HepG2 (cell line): ENCODE measurements around the gene PGP. TPM values are rescaled to one million over a fixed set of nuclear protein-coding genes. Genes with fewer than 3 reads are reported as not detected.
A peak's percentile ranks its signal among the peaks of the same experiment; 100 is the strongest.

Source experiments
- ARNT2 ChIP-seq: sonication (generic); formaldehyde crosslinking; IDR thresholded peaks from 2 replicates; pipeline ENCODE4 v1.8.0; 2022; ENCODE audit warnings: mild to moderate bottlenecking, low read depth, missing genetic modification reagents, moderate library complexity
- ATRX ChIP-seq: sonication (generic); formaldehyde crosslinking; IDR thresholded peaks from 2 replicates; pipeline ENCODE4 v1.4.0; 2020; ENCODE audit warnings: missing genetic modification reagents, borderline replicate concordance
- BRCA1 ChIP-seq: sonication (generic); formaldehyde crosslinking; IDR thresholded peaks from 2 replicates; pipeline ENCODE4 v1.4.0; 2020; ENCODE audit warnings: missing genetic modification reagents
- CENPX ChIP-seq: sonication (generic); formaldehyde crosslinking; IDR thresholded peaks from 2 replicates; pipeline ENCODE4 v1.9.0; 2021; ENCODE audit warnings: mild to moderate bottlenecking, missing genetic modification reagents, moderate library complexity
- EED ChIP-seq: sonication (generic); formaldehyde crosslinking; IDR thresholded peaks from 2 replicates; pipeline ENCODE4 v1.5.0; 2020; ENCODE audit warnings: mild to moderate bottlenecking, missing genetic modification reagents
- GZF1 ChIP-seq: sonication (generic); formaldehyde crosslinking; IDR thresholded peaks from 2 replicates; pipeline ENCODE4 v1.5.1; 2020; ENCODE audit warnings: mild to moderate bottlenecking, missing genetic modification reagents
- IKZF4 ChIP-seq: sonication (generic); formaldehyde crosslinking; IDR thresholded peaks from 2 replicates; pipeline ENCODE4 v1.5.1; 2020; ENCODE audit warnings: borderline replicate concordance, mild to moderate bottlenecking, low read depth, missing genetic modification reagents; ENCODE audit errors: not compliant biosample characterization
- LBX2 ChIP-seq: sonication (generic); formaldehyde crosslinking; IDR thresholded peaks from 2 replicates; pipeline ENCODE4 v1.5.0; 2020; ENCODE audit warnings: missing genetic modification reagents, mild to moderate bottlenecking, borderline replicate concordance
- RARA ChIP-seq: IDR thresholded peaks from 2 replicates; pipeline ENCODE4 v1.6.1; 2016; ENCODE audit warnings: missing genetic modification reagents, missing compliant biosample characterization
- SNAPC2 ChIP-seq: sonication (generic); formaldehyde crosslinking; IDR thresholded peaks from 2 replicates; pipeline ENCODE4 v1.8.1; 2022; ENCODE audit warnings: mild to moderate bottlenecking, missing genetic modification reagents
- TIGD3 ChIP-seq: sonication (generic); formaldehyde crosslinking; IDR thresholded peaks from 2 replicates; pipeline ENCODE4 v1.5.1; 2020; ENCODE audit warnings: mild to moderate bottlenecking, missing genetic modification reagents, borderline replicate concordance
- ZBTB33 ChIP-seq: sonication (generic); formaldehyde crosslinking; IDR thresholded peaks from 2 replicates; pipeline ENCODE4 v1.4.0; 2020; ENCODE audit warnings: missing genetic modification reagents
- ZNF230 ChIP-seq: sonication (generic); formaldehyde crosslinking; IDR thresholded peaks from 2 replicates; pipeline ENCODE4 v1.4.0; 2020; ENCODE audit warnings: mild to moderate bottlenecking, missing genetic modification reagents
- ZNF337 ChIP-seq: sonication (generic); formaldehyde crosslinking; IDR thresholded peaks from 2 replicates; pipeline ENCODE4 v1.5.1; 2020; ENCODE audit warnings: missing genetic modification reagents, low read depth, mild to moderate bottlenecking, borderline replicate concordance
- ZNF557 ChIP-seq: sonication (generic); formaldehyde crosslinking; IDR thresholded peaks from 2 replicates; pipeline ENCODE4 v1.4.0; 2020; ENCODE audit warnings: missing genetic modification reagents
- ZNF770 ChIP-seq: sonication (generic); formaldehyde crosslinking; IDR thresholded peaks from 2 replicates; pipeline ENCODE4 v1.5.0; 2020; ENCODE audit warnings: mild to moderate bottlenecking, missing genetic modification reagents
- ZNF784 ChIP-seq: sonication (generic); formaldehyde crosslinking; IDR thresholded peaks from 2 replicates; pipeline ENCODE4 v1.5.1; 2020; ENCODE audit warnings: missing genetic modification reagents, mild to moderate bottlenecking, borderline replicate concordance
- ZSCAN22 ChIP-seq: sonication (generic); formaldehyde crosslinking; IDR thresholded peaks from 2 replicates; pipeline ENCODE4 v1.4.0; 2020; ENCODE audit warnings: mild to moderate bottlenecking, missing genetic modification reagents
- polyA plus RNA-seq, 8 experiments: library from polyadenylated mRNA; depleted of rRNA in 3 of 8; stranded (reverse) in 7 of 8; unstranded in 1 of 8; fragments of >200 nt; fragmentation: Illumina TruSeq in 4 of 8; extraction: Trizol in 4 of 8; gene quantifications; 2 replicates each; pipeline versions ENCODE4 v1.2.1 to v1.2.3, GENCODE V29; 2011 to 2016; ENCODE audit warnings: low read depth in 4 of 8, missing spikeins in 1 of 8, mixed read lengths in 1 of 8; ENCODE audit not compliant: insufficient read depth in 1 of 8
- total RNA-seq, 5 experiments: library from RNA; depleted of rRNA; stranded (reverse); fragments of >200 nt; fragmentation: Illumina TruSeq; extraction: Trizol; gene quantifications; 2 replicates each; pipeline ENCODE4 v1.2.3, GENCODE V29; 2016; ENCODE audit warnings: low read depth in 1 of 5
- TF ChIP-seq, protein P1 (sequence below), 2 experiments: sonication (generic) in 1 of 2; formaldehyde crosslinking in 1 of 2; IDR thresholded peaks; 2 replicates each; pipeline versions ENCODE4 v1.4.0 to v1.6.1; 2018 to 2020; ENCODE audit warnings: missing genetic modification reagents in 2 of 2, borderline replicate concordance in 1 of 2, low read depth in 1 of 2, mild to moderate bottlenecking in 1 of 2, missing biosample characterization in 1 of 2

PGP gene
- total and polyA plus RNA-seq, 2 of the 13 experiments (the other 11 are each of a cell fraction or from before 2014, with no cell fraction given): 7.3 to 18.3 TPM

DNA sequence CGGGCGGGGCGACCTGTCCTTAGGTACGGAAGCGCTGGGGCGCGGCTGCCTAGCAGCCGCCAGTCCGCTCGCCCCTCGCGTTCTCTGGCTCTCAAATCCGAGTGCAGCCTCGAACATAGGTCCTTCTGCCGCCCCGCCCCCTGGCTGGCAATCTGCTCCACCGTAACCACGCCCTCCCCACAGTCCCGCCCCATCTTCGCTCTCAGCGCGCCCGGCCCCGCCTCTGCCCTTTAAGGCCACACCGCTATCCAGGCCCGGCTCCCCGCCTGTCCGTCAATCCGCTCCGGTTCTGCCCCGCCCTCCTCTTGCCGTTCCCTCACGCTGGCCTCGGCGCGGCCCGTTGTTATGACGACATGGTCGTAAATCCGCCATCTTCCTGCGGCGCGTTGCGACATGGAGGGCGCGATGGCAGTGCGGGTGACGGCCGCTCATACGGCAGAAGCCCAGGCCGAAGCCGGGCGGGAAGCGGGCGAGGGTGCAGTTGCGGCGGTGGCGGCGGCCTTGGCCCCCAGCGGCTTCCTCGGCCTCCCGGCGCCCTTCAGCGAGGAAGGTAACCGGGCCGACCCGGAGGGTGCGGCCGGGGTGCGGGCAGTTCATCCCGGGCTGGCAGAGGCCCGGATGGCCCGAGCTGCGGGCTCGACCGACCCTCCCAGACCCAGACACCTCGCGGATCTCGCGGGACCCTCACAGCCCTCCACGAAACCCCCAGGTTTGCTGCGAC is 8.7 kb upstream of the PGP start, which contains the start of gene E4F1 (continued):
- TF ChIP-seq TIGD3 (CRISPR knock-in tag) (no peak), ZNF557 (CRISPR knock-in tag) (no peak), ZBTB33 (CRISPR knock-in tag) (peak; percentile 35; the same call in 1 of the 2 replicates), EED (CRISPR knock-in tag) (peak; percentile 77; the same call in 1 of the 2 replicates), ZNF337 (CRISPR knock-in tag) (0 out of 2 replicates have a peak, but pooled peaks have one; percentile 48), ARNT2 (peak; percentile 92), SNAPC2 (CRISPR knock-in tag) (no peak), ATRX (CRISPR knock-in tag) (no peak), GZF1 (no peak), RARA (CRISPR knock-in tag) (peak; percentile 58), ZNF784 (peak; percentile 87), CENPX (CRISPR knock-in tag) (no peak), IKZF4 (CRISPR knock-in tag) (peak; percentile 58), ZSCAN22 (no peak), ZNF770 (CRISPR knock-in tag) (0 out of 2 replicates have a peak, but pooled peaks have one; percentile 36), LBX2 (CRISPR knock-in tag) (no peak), ZNF230 (peak; percentile 7; the same call in 1 of the 2 replicates), BRCA1 (CRISPR knock-in tag) (no peak)
- TF ChIP-seq, protein P1, sequence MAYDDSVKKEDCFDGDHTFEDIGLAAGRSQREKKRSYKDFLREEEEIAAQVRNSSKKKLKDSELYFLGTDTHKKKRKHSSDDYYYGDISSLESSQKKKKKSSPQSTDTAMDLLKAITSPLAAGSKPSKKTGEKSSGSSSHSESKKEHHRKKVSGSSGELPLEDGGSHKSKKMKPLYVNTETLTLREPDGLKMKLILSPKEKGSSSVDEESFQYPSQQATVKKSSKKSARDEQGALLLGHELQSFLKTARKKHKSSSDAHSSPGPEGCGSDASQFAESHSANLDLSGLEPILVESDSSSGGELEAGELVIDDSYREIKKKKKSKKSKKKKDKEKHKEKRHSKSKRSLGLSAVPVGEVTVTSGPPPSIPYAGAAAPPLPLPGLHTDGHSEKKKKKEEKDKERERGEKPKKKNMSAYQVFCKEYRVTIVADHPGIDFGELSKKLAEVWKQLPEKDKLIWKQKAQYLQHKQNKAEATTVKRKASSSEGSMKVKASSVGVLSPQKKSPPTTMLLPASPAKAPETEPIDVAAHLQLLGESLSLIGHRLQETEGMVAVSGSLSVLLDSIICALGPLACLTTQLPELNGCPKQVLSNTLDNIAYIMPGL (CRISPR knock-in tag; IDR thresholded peaks at IDR 0.05; ENCODE audit: borderline replicate concordance in 1 of 2, low read depth in 1 of 2): peak; percentile 69 to 95; a peak in 3 of 4 replicates
